Right lobe of liver (tissue), 4 donors: ENCODE measurements around the gene FAM184A.

Source experiments
- POLR2A ChIP-seq: fragments of 450-650 bp; IDR thresholded peaks from one replicate; pipeline ENCODE4 v1.6.1; 2017; ENCODE audit warnings: antibody characterized with exemption, mild to moderate bottlenecking
- TF ChIP-seq, protein P1 (sequence below), 4 donors: fragments of 200-600 bp in 3 of 4; fragments of 450-650 bp in 1 of 4; IDR thresholded peaks; one replicate each; pipeline versions ENCODE4 v1.5.1 to v1.8.0; 2016 to 2022; ENCODE audit warnings: antibody characterized with exemption in 4 of 4, mild to moderate bottlenecking in 2 of 4
- donor health status: DM: no; HTN: no; CAD: no.
- donor health status: DM: no; HTN: no; CAD: no.
- donor health status: DM: no; HTN: yes; CAD: no.

DNA sequence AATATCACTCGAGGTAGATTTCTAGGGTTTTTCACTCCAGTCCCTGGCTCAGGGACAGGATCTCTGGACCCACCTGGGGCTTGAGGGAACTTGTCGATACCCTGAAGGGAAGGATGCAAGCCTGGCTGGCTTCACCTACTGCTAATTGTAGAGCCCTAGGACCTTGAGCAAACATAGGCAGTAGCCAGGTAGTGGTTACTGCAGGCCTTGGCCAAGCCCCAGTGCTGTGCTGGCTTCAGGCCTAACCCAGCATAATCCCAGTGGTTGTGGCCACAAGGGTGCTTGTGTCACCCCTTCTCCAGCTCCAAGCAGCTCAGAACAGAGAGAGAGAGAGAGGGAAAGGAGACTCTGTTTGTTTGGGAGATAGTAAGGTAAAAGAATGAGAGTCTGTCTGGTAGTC, 137.7 kb downstream of the FAM184A start:
- TF ChIP-seq, protein P1, sequence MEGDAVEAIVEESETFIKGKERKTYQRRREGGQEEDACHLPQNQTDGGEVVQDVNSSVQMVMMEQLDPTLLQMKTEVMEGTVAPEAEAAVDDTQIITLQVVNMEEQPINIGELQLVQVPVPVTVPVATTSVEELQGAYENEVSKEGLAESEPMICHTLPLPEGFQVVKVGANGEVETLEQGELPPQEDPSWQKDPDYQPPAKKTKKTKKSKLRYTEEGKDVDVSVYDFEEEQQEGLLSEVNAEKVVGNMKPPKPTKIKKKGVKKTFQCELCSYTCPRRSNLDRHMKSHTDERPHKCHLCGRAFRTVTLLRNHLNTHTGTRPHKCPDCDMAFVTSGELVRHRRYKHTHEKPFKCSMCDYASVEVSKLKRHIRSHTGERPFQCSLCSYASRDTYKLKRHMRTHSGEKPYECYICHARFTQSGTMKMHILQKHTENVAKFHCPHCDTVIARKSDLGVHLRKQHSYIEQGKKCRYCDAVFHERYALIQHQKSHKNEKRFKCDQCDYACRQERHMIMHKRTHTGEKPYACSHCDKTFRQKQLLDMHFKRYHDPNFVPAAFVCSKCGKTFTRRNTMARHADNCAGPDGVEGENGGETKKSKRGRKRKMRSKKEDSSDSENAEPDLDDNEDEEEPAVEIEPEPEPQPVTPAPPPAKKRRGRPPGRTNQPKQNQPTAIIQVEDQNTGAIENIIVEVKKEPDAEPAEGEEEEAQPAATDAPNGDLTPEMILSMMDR (IDR thresholded peaks at IDR 0.05), result no peak
- TF ChIP-seq POLR2A, result no peak
